ENCODE results near the gene CLSTN2. TPM values are rescaled to one million over a fixed set of nuclear protein-coding genes. Genes with fewer than 3 reads are reported as not detected.

The CLSTN2 gene
- total RNA-seq, 1 experiment from 2014 or later, result 0.68 TPM

- no peak overlapping the region for H3K27ac ChIP-seq (ENCODE audit: insufficient read length, low read depth, low read length)
- Mint-ChIP-seq H3K27ac (peak overlapping the region in 1 of 3 experiments; percentile 63; a peak in 1 of 7 replicates), H3K4me1 (peaks cover 2 to 6% of the 10 kb centered on the region in 2 experiments), H3K9me3 (no peaks in the 10 kb centered on the region), H3K4me3 (no peak overlapping the region), H3K36me3 (ENCODE audit: insufficient read depth in 1 of 3, low read depth in 3 of 3) (no peaks in the 10 kb centered on the region), H3K27me3 (ENCODE audit: low read depth) (peaks cover 4% of the 10 kb centered on the region)
- H2BK5ac ChIP-seq (ENCODE audit: insufficient read length, low read length), result no peak overlapping the region
- no peaks in the 10 kb centered on the region for H3K79me1 ChIP-seq (ENCODE audit: insufficient read depth, low read depth, low read length, poor library complexity, severe bottlenecking)
- H3K56ac ChIP-seq (ENCODE audit: insufficient read length, low read depth, low read length), result no peak overlapping the region
- H3K79me2 ChIP-seq (ENCODE audit: insufficient read depth, low read length), result no peaks in the 10 kb centered on the region
- no peak overlapping the region for H3K18ac ChIP-seq (ENCODE audit: insufficient read length, low read depth, low read length)
- H2AFZ ChIP-seq (ENCODE audit: low read length), result no peak overlapping the region
- no peak overlapping the region for H4K8ac ChIP-seq (replicated peaks; ENCODE audit: insufficient read length, low read depth, low read length)
- H4K5ac ChIP-seq (ENCODE audit: insufficient read length, low read depth, low read length), result no peak overlapping the region
- WGBS (ENCODE audit: extremely low coverage, insufficient read length, low lambda C conversion rate), result no CpG with 5 or more reads among the region's 12 CpGs
- no peak for DNase-seq
- no peak overlapping the region for H2BK12ac ChIP-seq (ENCODE audit: insufficient read length, low read depth, low read length)
- no peak overlapping the region for H2BK20ac ChIP-seq (ENCODE audit: low read depth, low read length, poor library complexity, severe bottlenecking)
- no peaks in the 10 kb centered on the region for H3K9me3 ChIP-seq (ENCODE audit: control insufficient read depth, low read depth, low read length)
- no peak overlapping the region; the same call in 1 of the 2 replicates for H3K14ac ChIP-seq (ENCODE audit: insufficient read depth, low read length)
- H3K23ac ChIP-seq (ENCODE audit: insufficient read length, low read depth, low read length), result no peak overlapping the region
- H2AK5ac ChIP-seq (ENCODE audit: insufficient read length, low read length), result no peak overlapping the region
- TF ChIP-seq CTCF (conservative IDR thresholded peaks at IDR 0.05), result no peak
- no peaks in the 10 kb centered on the region for H3K4me1 ChIP-seq (ENCODE audit: insufficient read depth, low read length)
- no peak overlapping the region for H3K4ac ChIP-seq (ENCODE audit: low read depth, low read length)
- no peak overlapping the region for H2BK120ac ChIP-seq (ENCODE audit: low read depth, low read length, poor library complexity, severe bottlenecking)
- H4K20me1 ChIP-seq (ENCODE audit: control insufficient read depth, insufficient read depth, insufficient read length), result no peaks in the 10 kb centered on the region
- no peak overlapping the region for H2BK15ac ChIP-seq (ENCODE audit: low read depth, low read length)
- H4K91ac ChIP-seq (ENCODE audit: insufficient read length, low read depth, low read length), result no peak overlapping the region
- no peaks in the 10 kb centered on the region for H3K23me2 ChIP-seq (ENCODE audit: insufficient read length, low read depth, low read length, poor library complexity, severe bottlenecking)
- no peak overlapping the region for H3K4me2 ChIP-seq (ENCODE audit: insufficient read depth, insufficient read length, low read length)
- H3K9ac ChIP-seq (ENCODE audit: extremely low read depth, insufficient read length, low read length), result no peak overlapping the region
- no peaks in the 10 kb centered on the region for H3K27me3 ChIP-seq (ENCODE audit: insufficient read depth, low read length)
- no peak overlapping the region for H3T11ph ChIP-seq (ENCODE audit: low read length)
Measured at GRCh38 chr3:140023616-140024530, 88.9 kb downstream of the CLSTN2 start.

All from H9 (cell line).